Stimulated activated CD8-positive, alpha-beta memory T cell treated with anti-CD3 and anti-CD28 coated beads, Interleukin-4, amount 100 ng/mL, for 48 hours (primary cell): Measurements from ENCODE around the gene CD302.
"Not testable (repeated sequence)": the region's sequence is repeated elsewhere in the genome, so short reads cannot be mapped to it uniquely, and the experiment has no call there.

Experiments
- DNase-seq: peaks from one replicate; pipeline ENCODE4 v3.0.0-alpha.2; 2020

CD302 gene

GRCh38 chr2:159744363-159744762 lies 53.6 kb downstream of the CD302 start:
- DNase-seq, result no peak

- no peak for DNase-seq
These were observed 55.2 kb downstream of the CD302 start for GRCh38 chr2:159742846-159743245.

GRCh38 chr2:159738509-159739390 lies 59.3 kb downstream of the CD302 start:
- DNase-seq, result no peak

- no peak for DNase-seq
These were observed 60.1 kb downstream of the CD302 start for GRCh38 chr2:159737917-159738296.

- no peak for DNase-seq
These were observed 60.6 kb downstream of the CD302 start for GRCh38 chr2:159737292-159737916.

- no peak for DNase-seq
These were observed 62.0 kb downstream of the CD302 start for GRCh38 chr2:159736048-159736447.

- DNase-seq, result no peak
These were observed 62.4 kb downstream of the CD302 start for GRCh38 chr2:159735648-159736047.

GRCh38 chr2:159728629-159729028 lies 69.4 kb downstream of the CD302 start:
- DNase-seq, result no peak

- no peak for DNase-seq
These were observed 72.3 kb downstream of the CD302 start for GRCh38 chr2:159725713-159726112.

GRCh38 chr2:159724795-159725572 lies 73.0 kb downstream of the CD302 start:
- DNase-seq, result not testable (repeated sequence)

GRCh38 chr2:159722580-159722979 lies 75.4 kb downstream of the CD302 start:
- DNase-seq, result no peak

- DNase-seq, result no peak
These were observed 77.3 kb downstream of the CD302 start for GRCh38 chr2:159720676-159721075.
